Dedifferentiated amniotic fluid mesenchymal stem cell (primary cell): ENCODE measurements around the gene FAM149B1.
"Not testable (repeated sequence)": the region's sequence is repeated elsewhere in the genome, so short reads cannot be mapped to it uniquely, and the experiment has no call there.

ENCODE experiments used
- DNase-seq: peaks from one replicate; pipeline ENCODE4 v3.0.0-alpha.2; 2016; ENCODE audit errors: extremely low spot score

Gene FAM149B1

DNA sequence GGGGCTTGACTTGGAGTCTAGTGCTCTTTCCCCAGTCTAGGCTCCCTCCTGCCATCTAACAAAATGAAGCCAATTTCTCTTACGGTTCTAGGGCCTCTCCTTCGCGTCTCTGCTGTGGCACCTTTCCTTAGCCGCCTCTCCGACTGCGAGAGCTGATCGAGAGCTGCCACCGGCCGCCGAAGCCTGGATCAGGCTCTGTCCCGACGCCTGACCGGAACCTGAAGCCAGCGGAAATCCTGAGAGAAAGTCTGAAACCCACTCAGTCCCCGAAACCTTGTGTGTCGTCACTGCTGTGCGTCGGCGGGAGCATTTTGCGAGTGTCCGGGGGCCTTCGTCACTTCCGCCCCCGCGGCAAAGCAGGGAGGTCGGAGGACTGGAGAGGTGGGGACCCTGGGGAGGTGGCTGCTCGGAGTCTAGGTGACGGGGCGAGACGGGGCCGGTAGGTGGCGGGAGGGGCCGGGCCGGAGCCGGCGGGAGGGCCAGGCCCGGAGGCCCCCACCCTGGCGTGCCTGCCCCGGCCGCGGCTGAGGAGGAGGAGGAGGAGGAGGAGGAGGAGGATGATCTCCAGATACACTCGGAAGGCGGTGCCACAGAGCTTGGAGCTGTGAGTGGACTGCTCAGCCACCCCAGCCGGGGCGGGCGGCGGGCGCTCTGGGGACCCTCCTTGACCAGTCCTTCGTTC, at the start of gene FAM149B1, which contains the start of gene ECD:
Gene FAM149B1, plus strand, starts transcription at position 337 of the 682 bp plus-strand sequence. Its CDS starts 221 bp downstream, at position 558.
Gene ECD, minus strand, starts transcription at position 226 of the 682 bp plus-strand sequence. CDS start 4,071 bp downstream, outside the sequence.
- DNase-seq, result peak; percentile 98

GRCh38 chr10:73119457-73119856, 48.5 kb upstream of the FAM149B1 start:
- DNase-seq, result no peak

- no peak for DNase-seq
These were observed 48.0 kb upstream of the FAM149B1 start for GRCh38 chr10:73119952-73120351.

DNA sequence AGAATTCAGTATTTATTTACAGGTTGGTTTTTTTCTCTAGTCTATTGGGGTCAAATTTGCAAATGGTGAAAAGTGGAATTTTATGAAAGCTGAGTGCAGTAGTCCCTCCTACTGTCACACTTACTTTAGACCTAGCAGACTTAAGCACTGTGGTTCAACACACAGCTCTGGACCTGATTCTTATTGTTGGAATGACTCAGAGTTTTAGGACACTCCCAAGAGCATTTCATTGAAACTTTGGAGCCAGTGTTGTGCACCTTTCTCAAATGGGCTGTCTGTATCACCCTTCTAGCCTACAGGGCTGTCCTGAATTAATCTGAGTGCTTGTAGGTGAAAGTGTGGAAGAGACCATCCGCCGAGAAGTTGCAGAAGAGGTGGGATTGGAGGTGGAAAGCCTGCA, 41.6 kb upstream of the FAM149B1 start:
- DNase-seq, result no peak

DNA sequence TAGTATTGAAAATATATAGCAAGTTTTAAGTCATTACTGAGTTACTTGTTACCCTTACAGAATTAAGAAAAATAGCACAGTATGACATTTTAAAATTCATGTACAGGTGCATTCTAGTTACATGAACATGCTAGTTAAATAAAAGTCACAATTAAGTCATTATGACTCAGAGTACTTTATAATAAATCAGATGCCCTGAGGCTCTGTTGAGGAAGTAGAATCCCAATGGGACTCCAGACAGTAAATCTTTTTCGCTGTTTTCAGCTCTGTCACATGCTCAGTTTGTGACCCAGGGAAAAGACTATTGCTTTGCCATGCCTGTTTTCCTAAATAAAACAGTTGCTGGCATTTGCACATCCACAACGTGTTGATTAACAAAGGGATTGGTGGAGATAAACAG, 36.6 kb upstream of the FAM149B1 start:
- DNase-seq, result no peak

DNA sequence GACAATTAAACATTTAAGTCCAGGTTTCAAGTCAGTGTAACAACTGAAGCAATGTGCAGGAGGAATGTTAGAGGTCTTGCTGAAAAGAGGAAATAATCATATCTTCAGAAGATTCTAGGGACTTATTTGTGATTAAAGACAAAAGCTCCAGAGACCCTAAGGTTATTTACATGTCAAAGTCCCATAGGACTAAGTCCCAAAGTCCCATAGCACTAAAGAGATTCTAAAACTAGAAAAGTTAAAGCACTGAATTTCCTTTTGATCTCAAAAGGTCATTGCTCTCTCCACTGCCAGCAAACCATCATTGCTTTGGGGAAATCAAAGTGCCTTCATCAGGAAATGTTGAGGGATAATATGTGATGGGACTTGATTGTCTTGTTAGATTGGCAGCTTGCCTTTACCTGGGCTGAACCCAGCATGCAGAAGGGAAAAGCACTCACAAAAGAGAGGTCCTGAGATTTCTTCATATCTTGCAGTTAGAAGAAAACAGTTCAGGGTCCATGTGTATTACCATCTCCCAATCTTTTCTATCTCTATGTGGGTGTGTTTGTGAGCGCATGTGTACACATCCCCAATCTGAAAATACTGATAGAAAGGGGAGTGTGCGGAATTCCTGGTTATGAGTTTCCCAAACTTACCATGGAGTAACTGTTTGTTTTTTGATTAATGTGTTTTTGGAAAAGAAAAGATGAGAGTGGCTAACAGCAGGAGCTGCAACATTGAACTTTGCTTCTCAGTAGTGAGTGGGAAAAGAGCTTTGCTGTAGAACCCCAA, 35.8 kb upstream of the FAM149B1 start:
- DNase-seq, result no peak

- DNase-seq, result no peak
These were observed 33.2 kb upstream of the FAM149B1 start for GRCh38 chr10:73134727-73135126.

DNA sequence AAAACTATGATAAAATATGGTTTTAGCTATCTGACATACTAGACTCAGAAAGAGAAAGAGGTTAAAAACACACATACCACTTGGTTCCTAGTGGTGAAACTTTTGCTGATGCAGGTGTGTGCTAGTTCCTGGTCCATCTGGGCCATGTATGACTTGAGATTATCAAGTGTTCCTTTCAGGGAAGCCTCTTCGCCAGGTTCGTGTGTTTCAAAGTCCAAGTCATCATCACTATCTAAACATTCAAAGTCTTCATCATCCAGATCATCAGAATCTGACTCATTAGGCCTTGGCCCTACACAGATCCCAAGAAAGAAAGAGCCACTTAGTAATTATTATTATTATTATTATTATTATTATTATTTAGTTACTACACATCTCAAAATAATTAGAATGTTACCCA, 31.3 kb upstream of the FAM149B1 start:
- no peak for DNase-seq

- no peak for DNase-seq
These were observed 28.7 kb upstream of the FAM149B1 start for GRCh38 chr10:73139251-73139650.

GRCh38 chr10:73141603-73142002, 26.3 kb upstream of the FAM149B1 start:
- DNase-seq, result no peak

DNA sequence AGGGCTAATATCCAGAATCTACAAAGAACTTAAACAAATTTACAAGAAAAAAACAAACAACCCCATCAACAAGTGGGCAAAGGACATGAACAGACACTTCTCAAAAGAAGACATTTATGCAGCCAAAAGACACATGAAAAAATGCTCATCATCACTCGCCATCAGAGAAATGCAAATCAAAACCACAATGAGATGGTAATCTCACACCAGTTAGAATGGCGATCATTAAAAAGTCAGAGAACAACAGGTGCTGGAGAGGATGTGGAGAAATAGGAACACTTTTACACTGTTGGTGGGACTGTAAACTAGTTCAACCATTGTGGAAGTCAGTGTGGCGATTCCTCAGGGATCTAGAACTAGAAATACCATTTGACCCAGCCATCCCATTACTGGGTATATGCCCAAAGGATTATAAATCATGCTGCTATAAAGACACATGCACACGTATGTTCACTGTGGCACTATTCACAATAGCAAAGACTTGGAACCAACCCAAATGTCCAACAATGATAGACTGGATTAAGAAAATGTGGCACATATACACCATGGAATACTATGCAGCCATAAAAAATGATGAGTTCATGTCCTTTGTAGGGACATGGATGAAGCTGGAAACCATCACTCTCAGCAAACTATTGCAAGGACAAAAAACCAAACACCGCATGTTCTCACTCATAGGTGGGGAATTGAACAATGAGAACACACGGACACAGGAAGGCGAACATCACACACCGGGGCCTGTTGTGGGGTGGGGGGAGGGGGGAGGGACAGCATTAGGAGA, 17.1 kb upstream of the FAM149B1 start:
- not testable (repeated sequence) for DNase-seq

GRCh38 chr10:73152009-73152408, 15.9 kb upstream of the FAM149B1 start:
- DNase-seq, result no peak

DNA sequence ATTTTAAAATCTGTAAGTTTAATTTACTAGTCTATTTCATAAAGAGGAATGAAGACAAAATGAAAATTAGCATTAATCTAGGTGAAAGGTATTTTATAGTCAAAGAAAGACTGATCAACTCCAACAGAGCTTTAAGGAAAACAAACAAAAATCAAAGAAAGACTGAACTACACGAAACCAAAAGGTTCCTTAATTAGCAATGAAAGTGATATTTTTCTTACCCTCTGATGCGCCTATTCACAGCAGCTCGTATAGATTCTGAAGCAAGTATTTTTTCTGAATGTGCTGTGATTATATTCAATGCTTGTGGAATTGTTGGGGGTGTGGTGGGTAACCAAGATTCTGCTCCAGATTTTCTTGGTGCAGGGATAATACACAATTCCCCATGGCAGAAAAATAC, 11.9 kb upstream of the FAM149B1 start:
- no peak for DNase-seq

- DNase-seq, result peak; percentile 45
These were observed 8.8 kb upstream of the FAM149B1 start for GRCh38 chr10:73159038-73159648.

- no peak for DNase-seq
These were observed 6.8 kb upstream of the FAM149B1 start for GRCh38 chr10:73161079-73161478.

DNA sequence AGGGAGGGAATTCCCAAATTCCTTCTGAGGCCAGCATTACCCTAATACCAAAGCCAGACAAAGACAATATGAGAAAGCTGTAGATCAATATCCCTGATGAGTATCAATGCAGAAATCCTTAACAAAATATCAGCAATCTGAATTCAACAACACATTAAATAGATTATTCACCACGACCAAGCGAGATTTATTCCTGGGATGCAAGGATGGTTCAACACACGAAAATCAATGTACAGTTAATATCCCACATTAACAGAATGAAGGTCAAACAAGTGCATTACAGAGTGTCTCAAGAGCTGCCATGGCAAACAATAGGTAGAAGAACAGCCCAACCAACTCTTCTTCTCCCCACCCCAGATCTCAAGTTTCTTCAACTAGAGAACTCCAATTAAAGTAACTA, 6.3 kb upstream of the FAM149B1 start:
- DNase-seq, result no peak

DNA sequence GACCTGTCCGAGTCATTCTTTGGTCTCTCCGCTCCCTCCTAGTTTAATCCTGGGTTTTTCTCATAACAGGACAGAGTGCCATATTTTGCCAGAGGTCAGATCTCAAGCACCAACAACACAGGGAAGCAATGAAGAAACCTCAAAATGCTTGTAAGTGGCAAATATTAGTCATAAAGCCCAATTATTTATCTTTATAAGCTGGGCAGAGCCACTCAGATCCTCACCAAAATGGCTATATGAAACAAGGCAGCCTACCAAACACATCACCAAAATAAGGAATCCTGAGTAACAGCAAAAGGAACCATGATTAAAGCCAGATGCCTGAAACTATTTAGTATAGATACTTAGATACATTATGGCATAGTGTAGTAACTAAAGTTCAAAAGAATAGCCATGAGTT, 4.8 kb upstream of the FAM149B1 start:
- DNase-seq, result no peak

DNA sequence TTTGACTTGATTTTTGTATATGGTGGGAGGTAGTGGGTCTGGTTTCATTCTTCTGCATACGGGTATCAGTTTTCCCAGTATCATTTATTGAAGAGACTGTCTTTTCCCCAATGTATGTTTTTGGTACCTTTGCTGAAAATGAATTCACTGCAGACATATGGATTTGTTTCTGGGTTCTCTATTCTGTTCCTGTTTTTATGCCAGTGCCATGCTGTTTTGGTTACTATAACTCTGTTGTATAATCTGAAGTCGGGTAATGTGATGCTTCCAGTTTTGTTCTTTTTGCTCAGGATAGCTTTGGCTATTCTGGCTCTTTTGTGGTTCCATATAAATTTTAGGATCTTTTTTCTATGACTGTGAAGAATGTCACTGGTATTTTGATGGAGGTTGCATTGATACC, 947 bp upstream of the FAM149B1 start:
- no peak for DNase-seq

DNA sequence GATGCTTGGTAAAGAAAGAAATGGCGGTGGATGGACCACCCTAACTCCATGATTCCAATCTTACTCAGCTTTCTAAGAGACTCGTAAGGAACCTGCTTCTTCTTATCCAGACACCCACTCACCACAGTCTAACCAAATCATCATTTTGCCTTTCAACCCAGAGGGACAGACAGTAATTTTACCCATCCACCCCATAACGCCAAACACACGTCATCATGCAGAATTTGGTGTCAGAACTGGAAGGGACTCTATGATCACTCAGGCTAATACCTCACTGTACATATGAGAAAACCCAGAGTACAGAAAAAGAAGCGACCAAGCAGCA, 499 bp upstream of the FAM149B1 start:
- DNase-seq, result no peak

- no peak for DNase-seq
These were observed 515 bp downstream of the FAM149B1 start for GRCh38 chr10:73168465-73168803.

DNA sequence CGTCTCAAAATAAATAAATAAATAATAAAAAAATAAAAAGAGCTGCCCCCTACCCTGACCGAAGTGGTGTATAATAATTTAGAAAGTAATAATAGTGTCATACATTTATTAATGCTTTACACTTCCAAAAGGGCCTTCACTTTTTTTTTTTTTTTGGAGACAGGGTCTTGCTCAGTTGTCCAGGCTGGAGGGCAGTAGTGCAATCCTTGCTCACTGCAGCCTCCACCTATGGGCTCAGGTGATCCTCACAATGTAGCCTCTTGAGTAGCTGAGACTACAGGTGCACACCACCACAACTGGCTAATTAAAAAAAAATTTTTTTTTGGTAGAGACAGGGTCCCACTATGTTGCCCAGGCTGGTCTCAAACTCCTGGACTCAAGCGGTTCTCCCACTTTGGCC, 1.4 kb downstream of the FAM149B1 start:
- DNase-seq, result no peak

DNA sequence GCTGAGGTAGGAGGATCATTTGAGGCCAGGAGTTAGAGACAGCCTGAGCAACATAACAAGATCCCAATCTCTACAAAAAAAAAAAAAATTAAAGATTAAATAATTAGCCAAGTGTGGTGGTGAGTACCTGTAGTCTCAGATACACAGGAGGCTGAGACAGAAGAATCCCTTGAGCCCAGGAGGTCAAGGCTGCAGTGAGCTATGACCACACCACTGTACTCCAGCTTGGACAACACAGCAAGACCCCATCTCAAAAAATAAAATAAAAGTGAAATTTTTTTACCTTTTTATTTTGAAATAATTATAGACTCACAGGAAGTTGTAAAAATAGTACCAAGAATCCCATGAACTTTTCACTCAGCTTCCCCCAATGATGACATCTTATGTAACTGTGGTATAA, 4.9 kb downstream of the FAM149B1 start:
- no peak for DNase-seq
